Caco-2 (cell line): ENCODE data around the gene WDR91. TPM values are rescaled to one million over a fixed set of nuclear protein-coding genes. Genes with fewer than 3 reads are reported as not detected.

Experiments used
- BruUV-seq: library from RNA; stranded (reverse); fragments of 400-500 nt; replicated peaks from 2 replicates; lab custom pipeline; 2021; lab: Mats Ljungman, UMichigan
- CTCF ChIA-PET: fragments of 300-600 bp; sonication (Branson Sonifier 250); formaldehyde crosslinking; loops from one replicate; lab custom pipeline; 2022; ENCODE audit warnings: antibody characterized with exemption; lab: Charles Lee
- POLR2A ChIA-PET: fragments of 300-600 bp; sonication (Branson Sonifier 250); formaldehyde crosslinking; loops from one replicate; lab custom pipeline; 2022; ENCODE audit warnings: antibody characterized with exemption; lab: Charles Lee
- DNase-seq, 2 experiments: peaks; one replicate each; pipeline versions ENCODE4 v3.0.0 to v3.0.0-alpha.2; 2020 to 2022
- H3K27me3 ChIP-seq: replicated peaks from 2 replicates; pipeline ENCODE4 v1.6.0; 2011; ENCODE audit warnings: low read length; ENCODE audit not compliant: control insufficient read depth, insufficient read depth
- H3K36me3 ChIP-seq: 2 replicates; pipeline ENCODE4 v1.5.1; 2011; ENCODE audit warnings: low read length; ENCODE audit not compliant: control insufficient read depth, insufficient read depth
- H3K4me1 ChIP-seq: fragments of 250-450 bp; sonication (Bioruptor Pico); 2 replicates; pipeline ENCODE4 v1.5.1; 2020; ENCODE audit warnings: mild to moderate bottlenecking
- H3K4me3 ChIP-seq: 2 replicates; pipeline ENCODE4 v1.5.1; 2011; ENCODE audit warnings: low read depth, mild to moderate bottlenecking, control low read depth, low read length
- H3K9me3 ChIP-seq: fragments of 250-450 bp; sonication (Bioruptor Pico); 2 replicates; pipeline ENCODE4 v1.5.1; 2020; ENCODE audit warnings: mild to moderate bottlenecking, moderate library complexity
- H3K27ac Mint-ChIP-seq: one replicate; pipeline ENCODE4 v1.8.0; 2022; ENCODE audit warnings: mixed read lengths; ENCODE audit not compliant: unreplicated experiment
- H3K27me3 Mint-ChIP-seq: one replicate; pipeline ENCODE4 v1.8.0; 2022; ENCODE audit warnings: mixed read lengths; ENCODE audit not compliant: insufficient read depth, unreplicated experiment
- H3K36me3 Mint-ChIP-seq: one replicate; pipeline ENCODE4 v1.8.0; 2022; ENCODE audit warnings: mild to moderate bottlenecking, mixed read lengths; ENCODE audit not compliant: insufficient read depth, unreplicated experiment
- H3K4me1 Mint-ChIP-seq: one replicate; pipeline ENCODE4 v1.8.0; 2022; ENCODE audit warnings: low read depth, mixed read lengths; ENCODE audit not compliant: unreplicated experiment
- H3K4me3 Mint-ChIP-seq: one replicate; pipeline ENCODE4 v1.8.0; 2022; ENCODE audit warnings: mild to moderate bottlenecking, moderate library complexity, mixed read lengths; ENCODE audit not compliant: unreplicated experiment
- H3K9me3 Mint-ChIP-seq: one replicate; pipeline ENCODE4 v1.8.0; 2022; ENCODE audit warnings: mixed read lengths; ENCODE audit not compliant: unreplicated experiment
- intact Hi-C: fragments of 100-400 bp; cut with micrococcal nuclease; formaldehyde crosslinking; loops from one replicate; pipeline ENCODE4 v1.10.0; 2022; ENCODE audit not compliant: unreplicated experiment
- total RNA-seq: library from RNA; stranded (reverse); gene quantifications from 2 replicates; pipeline ENCODE4 v1.2.3, GENCODE V29; 2022
- TF ChIP-seq, protein P1 (sequence below), 2 experiments: fragments of 200-600 bp in 1 of 2; IDR thresholded peaks; 1 replicate in 1 of 2; 2 replicates in 1 of 2; pipeline versions ENCODE4 v1.5.1 to v1.8.0; 2011 to 2022; ENCODE audit warnings: antibody characterized with exemption in 1 of 2, control low read depth in 1 of 2, inconsistent platforms in 1 of 2, low read depth in 1 of 2, low read length in 1 of 2, mild to moderate bottlenecking in 1 of 2, moderate library complexity in 1 of 2; ENCODE audit not compliant: insufficient read depth in 1 of 2, severe bottlenecking in 1 of 2, unreplicated experiment in 1 of 2

WDR91 gene
- total RNA-seq, 1 experiment from 2014 or later: 12.6 TPM

DNA sequence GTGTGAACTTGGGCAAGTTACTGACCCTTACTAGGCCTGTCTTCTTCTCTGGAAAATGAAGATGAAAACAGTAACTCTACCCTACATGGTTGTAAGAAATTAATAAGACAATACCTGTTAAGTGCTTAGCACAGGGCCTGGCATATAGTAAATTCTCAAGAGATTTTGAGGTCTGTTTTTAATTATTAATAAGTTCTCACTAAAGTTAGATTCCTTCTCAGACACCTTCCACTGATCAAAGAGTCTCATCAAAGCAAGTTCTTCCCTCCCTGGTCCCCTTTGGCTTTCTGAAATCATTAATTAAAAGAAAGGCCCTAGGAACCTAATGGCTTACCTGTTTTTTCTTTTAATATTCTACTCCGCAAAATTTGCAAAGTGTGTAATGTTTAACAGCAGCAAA, 58.9 kb downstream of the WDR91 start:
- H3K27ac Mint-ChIP-seq: no peak overlapping the region
- H3K4me1 Mint-ChIP-seq: peaks cover 17% of the 10 kb centered on the region
- peaks cover 9% of the 10 kb centered on the region for H3K4me1 ChIP-seq
- no peaks in the 10 kb centered on the region for H3K27me3 ChIP-seq
- H3K36me3 ChIP-seq: no peaks in the 10 kb centered on the region; the same call in 1 of the 2 replicates
- H3K4me3 ChIP-seq: no peak overlapping the region
- H3K4me3 Mint-ChIP-seq: no peak overlapping the region
- TF ChIP-seq, protein P1, sequence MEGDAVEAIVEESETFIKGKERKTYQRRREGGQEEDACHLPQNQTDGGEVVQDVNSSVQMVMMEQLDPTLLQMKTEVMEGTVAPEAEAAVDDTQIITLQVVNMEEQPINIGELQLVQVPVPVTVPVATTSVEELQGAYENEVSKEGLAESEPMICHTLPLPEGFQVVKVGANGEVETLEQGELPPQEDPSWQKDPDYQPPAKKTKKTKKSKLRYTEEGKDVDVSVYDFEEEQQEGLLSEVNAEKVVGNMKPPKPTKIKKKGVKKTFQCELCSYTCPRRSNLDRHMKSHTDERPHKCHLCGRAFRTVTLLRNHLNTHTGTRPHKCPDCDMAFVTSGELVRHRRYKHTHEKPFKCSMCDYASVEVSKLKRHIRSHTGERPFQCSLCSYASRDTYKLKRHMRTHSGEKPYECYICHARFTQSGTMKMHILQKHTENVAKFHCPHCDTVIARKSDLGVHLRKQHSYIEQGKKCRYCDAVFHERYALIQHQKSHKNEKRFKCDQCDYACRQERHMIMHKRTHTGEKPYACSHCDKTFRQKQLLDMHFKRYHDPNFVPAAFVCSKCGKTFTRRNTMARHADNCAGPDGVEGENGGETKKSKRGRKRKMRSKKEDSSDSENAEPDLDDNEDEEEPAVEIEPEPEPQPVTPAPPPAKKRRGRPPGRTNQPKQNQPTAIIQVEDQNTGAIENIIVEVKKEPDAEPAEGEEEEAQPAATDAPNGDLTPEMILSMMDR (IDR thresholded peaks at IDR 0.05; ENCODE audit: insufficient read depth in 1 of 2, low read depth in 1 of 2, low read length in 1 of 2, severe bottlenecking in 1 of 2, unreplicated experiment in 1 of 2): no peak
- H3K9me3 ChIP-seq: peaks cover 36% of the 10 kb centered on the region
- no TSS peak for BruUV-seq
- ChIA-PET POLR2A (no interaction called here), CTCF (no interaction called here)
- peaks cover 18% of the 10 kb centered on the region for H3K36me3 Mint-ChIP-seq
- intact Hi-C loops: no loop called here
- DNase-seq: no peak
- H3K27me3 Mint-ChIP-seq: no peaks in the 10 kb centered on the region
- H3K9me3 Mint-ChIP-seq: peaks cover 46% of the 10 kb centered on the region

DNA sequence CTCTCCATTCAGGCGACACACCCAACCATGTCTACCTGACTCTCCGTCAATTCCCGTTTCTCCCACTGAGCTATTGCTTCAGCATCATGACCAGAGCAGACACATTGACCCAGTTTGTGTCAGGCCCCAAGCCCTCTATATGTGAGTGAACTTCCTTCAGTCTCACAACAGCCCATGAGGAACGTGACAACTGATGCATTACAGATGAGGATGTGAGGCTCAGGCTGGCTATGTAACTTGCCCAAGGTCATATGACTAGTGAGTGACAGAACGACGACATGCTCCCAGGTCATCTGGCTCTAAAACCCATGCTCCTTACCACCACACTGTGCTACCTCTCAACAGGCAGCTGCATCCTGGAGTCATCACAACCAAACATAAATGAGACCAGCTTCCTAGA, 59.8 kb downstream of the WDR91 start:
- Histone ChIP-seq H3K27me3 (no peaks in the 10 kb centered on the region), H3K4me3 (no peak overlapping the region)

DNA sequence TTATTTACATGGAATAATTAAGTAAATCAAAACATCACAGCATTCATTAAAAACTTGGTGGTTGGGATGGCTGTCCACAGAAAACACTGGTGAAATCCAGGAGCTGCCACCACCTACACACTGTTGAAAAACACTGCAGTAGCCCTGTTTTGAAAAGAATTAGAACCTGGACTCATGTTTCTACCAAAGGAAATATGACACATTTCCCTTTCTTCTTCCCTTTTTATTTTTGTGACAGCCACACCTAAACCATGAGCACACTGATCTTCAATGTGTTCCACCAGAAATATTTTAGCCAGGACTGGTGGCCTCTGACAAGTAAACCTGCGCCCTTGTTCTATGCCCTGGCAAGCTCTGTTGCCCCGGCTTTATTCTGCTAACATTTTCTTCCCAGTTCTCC, 60.2 kb downstream of the WDR91 start:
- ChIA-PET CTCF (no interaction called here), POLR2A (no interaction called here)
- H3K36me3 ChIP-seq: no peaks in the 10 kb centered on the region
- H3K9me3 ChIP-seq: peaks cover 23% of the 10 kb centered on the region
- no peaks in the 10 kb centered on the region for H3K27me3 ChIP-seq
- no TSS peak for BruUV-seq
- Mint-ChIP-seq H3K4me1 (peaks cover 21% of the 10 kb centered on the region), H3K27ac (no peak overlapping the region), H3K27me3 (no peaks in the 10 kb centered on the region), H3K4me3 (no peak overlapping the region), H3K36me3 (peaks cover 11% of the 10 kb centered on the region), H3K9me3 (peaks cover 34% of the 10 kb centered on the region)
- TF ChIP-seq, protein P1 (IDR thresholded peaks at IDR 0.05; ENCODE audit: insufficient read depth in 1 of 2, low read depth in 1 of 2, low read length in 1 of 2, severe bottlenecking in 1 of 2, unreplicated experiment in 1 of 2): no peak
- no peak overlapping the region for H3K4me3 ChIP-seq
- no peak for DNase-seq
- intact Hi-C loops: no loop called here
- peaks cover 14% of the 10 kb centered on the region for H3K4me1 ChIP-seq

More for the DNA sequence above, 59.8 kb downstream of the WDR91 start:
- peaks cover 11% of the 10 kb centered on the region for H3K36me3 Mint-ChIP-seq
- ChIA-PET CTCF (no interaction called here), POLR2A (no interaction called here)
- H3K9me3 Mint-ChIP-seq: peaks cover 38% of the 10 kb centered on the region
- TF ChIP-seq, protein P1 (IDR thresholded peaks at IDR 0.05; ENCODE audit: insufficient read depth in 1 of 2, low read depth in 1 of 2, low read length in 1 of 2, severe bottlenecking in 1 of 2, unreplicated experiment in 1 of 2): no peak
- H3K4me1 Mint-ChIP-seq: peaks cover 21% of the 10 kb centered on the region
- H3K9me3 ChIP-seq: peaks cover 27% of the 10 kb centered on the region
- H3K27ac Mint-ChIP-seq: no peak overlapping the region
- DNase-seq: no peak
- H3K36me3 ChIP-seq: no peaks in the 10 kb centered on the region
- no peaks in the 10 kb centered on the region for H3K27me3 Mint-ChIP-seq
- H3K4me3 Mint-ChIP-seq: no peak overlapping the region
- H3K4me1 ChIP-seq: peaks cover 14% of the 10 kb centered on the region
- intact Hi-C loops: no loop called here
- no TSS peak for BruUV-seq
